Measurements from ENCODE around the gene UBAP1.
"Not testable (repeated sequence)": the region's sequence is repeated elsewhere in the genome, so short reads cannot be mapped to it uniquely, and the experiment has no call there.

Gene UBAP1

DNA sequence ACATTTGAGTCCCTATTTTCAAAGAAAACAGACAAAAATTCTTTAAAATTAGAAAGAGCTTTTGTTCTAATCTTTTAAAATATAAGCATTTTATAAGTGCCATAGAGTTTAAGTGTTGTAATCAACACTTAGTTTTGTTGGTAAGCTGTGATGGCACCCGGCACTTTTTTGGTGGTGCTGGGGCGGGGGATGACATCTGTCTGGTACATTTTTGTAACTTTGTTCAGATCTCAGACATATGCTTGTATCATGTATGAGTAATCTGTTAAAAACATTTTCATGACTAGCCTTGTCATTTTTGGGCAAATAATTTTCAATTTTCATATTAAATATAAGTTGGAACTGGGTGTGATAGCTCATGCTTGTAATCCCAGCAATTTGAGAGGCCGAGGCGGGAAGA, 51.7 kb downstream of the UBAP1 start:
- no peak for DNase-seq

DNA sequence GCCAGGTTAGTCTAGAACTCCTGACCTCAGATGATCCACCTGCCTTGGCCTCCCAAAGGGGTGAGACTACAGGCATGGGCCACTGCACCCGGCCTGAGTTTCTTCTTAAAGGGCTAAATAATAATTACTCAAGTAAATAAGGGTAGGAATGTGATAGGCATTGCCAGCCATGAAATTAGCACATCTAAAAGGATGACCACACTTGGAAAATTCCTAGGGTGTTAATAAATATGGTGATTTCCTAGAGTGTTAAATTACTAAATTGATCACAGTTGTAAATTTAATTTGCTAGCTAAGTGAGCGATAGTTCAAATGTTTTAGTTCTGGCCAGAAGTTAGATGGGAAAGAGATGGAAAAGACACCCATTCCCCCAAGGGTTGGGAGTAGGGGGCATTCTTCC, 53.4 kb downstream of the UBAP1 start:
- DNase-seq = no peak

DNA sequence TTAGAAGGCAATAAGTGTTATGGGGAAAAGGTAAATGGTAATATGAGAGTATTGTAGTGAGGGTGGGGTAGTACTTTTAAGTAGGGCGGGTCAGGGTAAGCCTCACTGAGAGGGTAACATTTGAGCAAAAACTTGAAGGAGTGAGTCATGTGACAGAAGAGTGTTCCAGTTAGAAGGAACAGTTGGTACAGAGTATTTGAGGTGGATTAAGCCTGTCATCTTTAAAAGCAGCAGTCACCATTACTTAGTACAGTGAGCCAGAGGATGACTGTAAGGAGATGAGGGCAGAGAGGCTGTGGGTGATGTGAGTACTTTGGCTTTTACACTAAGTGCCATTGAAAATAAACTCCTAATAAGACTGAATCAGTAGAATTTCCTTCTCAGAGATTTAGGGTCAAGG, 54.8 kb downstream of the UBAP1 start:
- no peak for DNase-seq

DNA sequence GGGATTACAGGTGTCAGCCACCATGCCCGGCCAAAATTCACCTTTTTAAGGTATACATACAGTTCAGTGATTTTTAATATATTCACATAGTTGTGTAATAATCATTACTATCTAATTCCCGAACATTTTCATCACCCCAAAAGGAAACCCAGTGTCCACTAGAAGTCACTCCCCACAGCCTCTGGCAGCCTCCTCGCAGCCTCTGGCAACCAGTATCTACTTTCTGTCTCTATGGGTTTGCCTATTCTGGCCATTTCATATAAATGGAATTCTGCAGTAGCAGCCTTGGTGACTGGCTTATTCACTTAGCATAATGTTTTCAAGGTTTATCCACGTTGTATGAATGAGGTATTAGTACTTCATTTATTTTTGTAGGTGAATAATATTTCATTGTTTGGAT, 59.0 kb downstream of the UBAP1 start:
- DNase-seq = no peak

DNA sequence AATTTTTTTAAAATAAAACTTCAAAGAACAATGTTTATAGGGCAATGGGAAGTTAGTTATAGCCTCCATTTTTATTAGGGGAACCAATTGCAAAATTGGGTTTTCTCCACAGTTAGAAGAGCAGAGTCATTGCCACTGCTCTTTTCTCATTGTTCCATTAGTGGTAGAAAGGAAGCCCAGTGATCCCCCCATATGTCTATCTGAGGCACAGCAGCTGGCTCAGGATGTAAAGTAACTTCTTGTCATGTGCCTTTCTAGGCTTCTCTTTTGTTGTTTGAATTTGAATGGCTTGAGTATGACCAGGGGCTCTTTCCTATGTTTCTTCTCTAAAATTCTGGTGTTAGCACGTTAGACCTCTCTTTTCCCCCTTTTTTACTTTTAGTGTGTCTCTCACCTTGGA, 61.2 kb downstream of the UBAP1 start:
- no peak for DNase-seq

DNA sequence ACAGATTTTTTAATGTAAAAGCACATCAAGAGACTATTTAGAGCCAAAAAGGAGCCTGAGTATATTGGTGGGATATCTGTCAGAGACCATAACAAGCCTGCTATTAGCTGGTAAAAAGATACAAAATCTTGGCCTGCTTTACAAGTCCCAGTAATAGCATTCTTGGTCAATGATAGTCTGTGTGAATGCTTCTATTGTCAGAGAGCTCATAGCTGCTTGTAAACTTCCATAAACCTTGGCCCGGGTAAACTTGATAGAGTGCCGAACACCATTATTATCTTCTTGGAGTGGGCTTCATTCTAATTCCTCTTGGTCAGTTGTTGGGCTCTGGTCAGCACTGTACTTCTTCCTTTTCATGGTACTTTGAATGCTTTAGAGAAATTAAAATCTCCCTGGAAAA, 64.0 kb downstream of the UBAP1 start:
- no peak for DNase-seq

DNA sequence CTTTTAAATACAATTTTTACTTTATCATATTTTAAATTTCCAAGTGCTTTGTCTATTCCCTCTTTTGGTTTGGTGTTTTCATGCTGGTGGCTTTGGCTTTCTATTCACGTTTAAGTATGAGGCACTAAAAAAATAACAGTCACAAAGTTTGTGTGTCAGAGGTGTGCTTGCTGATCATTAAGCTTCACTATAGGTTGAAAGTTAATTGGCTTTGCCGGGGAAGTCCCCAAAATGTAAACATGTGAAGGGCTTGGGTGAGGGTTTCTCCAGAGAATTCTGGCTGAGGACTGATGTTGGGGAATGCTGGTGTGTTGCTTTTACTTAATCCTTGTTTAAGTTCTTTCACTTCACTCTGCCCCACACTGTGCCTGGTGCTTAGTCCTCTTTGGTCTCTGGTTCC, 66.4 kb downstream of the UBAP1 start:
- DNase-seq = not testable (repeated sequence)

DNA sequence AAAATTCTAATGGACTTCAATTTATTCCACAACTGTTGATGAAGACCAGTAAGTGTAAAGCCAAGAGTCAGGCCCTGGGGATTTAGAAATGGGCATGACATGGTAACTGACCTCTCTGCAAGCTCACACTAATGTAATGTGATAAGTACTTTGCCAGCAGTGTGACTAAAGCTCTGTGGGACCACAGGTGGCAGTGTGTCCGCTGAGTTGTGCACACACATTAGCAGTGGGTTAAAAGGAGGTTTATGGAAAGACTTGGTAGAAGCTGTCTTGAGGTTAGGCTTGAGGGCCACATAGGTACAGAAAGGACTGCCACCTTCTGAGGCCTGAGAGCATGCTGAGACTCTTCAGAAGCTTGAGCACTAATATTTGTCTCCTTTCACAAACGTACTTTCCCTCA, 67.6 kb downstream of the UBAP1 start:
- DNase-seq = no peak

DNA sequence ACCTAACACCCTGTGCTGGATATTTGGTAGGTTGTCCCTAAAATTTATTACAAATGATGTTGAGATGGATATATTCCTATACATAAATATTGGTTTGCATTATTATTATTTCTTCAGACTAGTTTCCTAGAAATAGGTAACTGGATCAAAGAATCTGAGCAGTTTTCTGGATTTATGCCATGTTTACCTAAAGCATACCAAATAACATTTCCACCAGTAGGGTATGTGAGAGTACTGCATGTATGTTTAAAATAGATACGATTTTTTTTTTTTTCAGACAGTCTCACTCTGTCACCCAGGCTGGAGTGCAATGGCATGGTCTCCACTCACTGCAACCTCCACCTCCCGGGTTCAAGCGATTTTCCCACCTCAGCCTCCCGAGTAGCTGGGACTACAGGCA, 68.9 kb downstream of the UBAP1 start:
- DNase-seq = not testable (repeated sequence)

DNA sequence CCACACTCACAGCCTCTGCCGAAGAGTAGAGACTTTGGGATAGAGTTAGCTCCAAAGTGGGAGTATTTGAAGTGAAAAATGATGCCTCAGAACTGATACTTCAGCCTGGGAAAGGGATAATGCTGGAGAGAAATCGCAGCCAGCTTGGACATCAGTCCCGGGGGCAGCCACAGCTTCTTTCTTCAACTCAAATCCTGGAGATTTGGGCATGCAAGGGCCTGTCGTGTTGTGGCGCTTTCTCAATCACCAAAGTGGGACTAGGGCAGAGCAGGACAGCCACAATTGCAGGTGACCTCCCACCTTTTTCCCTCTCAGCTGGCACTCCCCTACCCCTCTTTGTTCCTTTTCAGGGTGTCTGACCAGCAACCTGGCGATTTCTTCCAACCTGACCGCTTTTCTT, 70.4 kb downstream of the UBAP1 start:
- no peak for DNase-seq

DNA sequence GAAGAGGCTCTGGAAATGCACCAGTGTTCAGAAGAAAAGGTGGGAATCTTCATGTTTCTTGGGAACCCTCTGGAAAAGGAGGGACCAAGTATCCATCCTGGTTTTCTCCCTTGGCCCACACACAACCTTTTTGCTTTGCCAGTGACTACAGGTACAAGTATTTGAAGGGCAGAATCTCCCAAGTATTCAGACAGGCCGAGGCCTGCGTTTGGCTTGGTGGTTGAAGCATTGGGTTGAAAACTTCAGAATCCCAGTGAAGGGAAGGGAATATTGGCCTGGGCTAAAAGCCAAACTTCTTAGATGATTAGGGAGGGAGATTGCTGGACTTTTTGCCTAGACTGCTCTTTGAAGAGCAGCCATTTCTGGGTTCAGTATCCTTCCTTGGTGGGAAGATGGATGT, 71.9 kb downstream of the UBAP1 start:
- no peak for DNase-seq

DNA sequence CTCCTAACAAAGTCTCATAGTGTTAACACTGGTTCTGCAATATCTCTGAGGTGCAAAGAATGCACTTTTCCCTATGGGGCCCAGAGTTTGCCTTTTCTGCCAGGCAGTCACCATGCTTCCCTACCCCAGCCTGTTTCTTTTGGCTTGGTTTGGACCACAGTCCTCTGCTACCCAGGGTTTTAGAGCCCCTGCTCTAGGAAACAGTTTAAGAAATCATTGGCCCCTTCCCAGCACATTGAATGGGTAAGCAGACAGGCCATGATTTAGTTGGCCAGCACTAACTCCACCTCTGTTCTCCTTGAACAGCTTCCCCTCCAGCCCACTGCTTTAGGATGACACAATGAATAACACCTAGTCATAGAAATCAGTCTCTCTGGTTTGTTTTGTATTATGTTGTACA, 73.2 kb downstream of the UBAP1 start:
- DNase-seq = no peak

DNA sequence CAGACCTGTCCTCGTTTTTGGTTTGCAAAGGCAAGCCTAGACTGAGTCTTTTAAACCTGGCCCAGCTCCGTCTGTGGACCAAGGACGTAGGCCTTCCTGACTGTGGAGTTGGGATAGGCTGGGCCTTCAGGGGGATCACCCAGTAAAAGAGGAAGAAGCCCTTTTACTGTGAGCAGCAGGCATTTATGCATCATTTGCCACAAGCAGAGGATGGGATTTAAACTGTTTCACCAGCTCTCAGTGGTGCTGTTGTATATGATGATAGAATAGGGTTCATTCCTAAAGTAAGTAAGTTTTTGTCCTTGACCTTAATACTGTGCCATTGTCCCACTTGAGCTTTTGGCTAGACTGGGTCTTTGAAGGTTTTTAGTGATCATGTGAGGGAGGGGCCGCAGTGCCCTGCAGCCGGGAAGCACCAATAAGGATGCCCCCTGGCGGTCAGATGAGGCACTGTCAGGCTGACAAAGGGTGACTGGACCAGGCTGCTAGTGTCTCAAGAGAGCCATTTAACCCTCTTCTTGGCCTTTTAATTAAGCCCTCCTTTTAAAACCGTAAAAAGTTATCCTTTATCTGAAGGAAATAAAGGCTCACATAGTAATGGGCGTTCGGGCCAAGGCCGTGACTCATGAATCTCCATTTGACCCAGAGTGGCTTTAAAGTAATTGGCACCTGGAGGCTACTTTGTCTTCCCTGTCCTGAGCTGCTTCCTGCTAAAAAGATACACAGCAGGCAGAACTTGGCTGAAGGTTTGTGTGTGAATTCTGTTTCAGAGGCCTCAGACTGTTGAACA, 74.0 kb downstream of the UBAP1 start:
- no peak for DNase-seq

DNA sequence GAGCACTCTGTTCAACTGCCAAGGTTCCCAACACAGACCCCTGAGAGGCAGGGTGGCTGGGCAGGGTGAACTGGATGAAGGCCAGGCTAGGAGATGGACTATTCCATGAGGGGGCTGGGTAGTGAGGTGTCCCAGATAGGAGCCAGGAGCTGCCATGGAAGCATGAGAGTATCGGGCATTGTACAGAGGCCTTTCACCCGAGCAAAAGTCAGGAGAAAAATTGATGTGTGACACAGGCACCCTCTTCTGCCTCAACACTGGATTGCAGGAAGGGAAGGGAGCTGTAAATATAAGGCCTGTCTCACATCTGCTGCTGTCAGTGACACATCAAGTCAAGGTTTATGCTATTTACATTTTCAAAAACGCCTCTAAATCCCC, 74.6 kb downstream of the UBAP1 start:
- no peak for DNase-seq

DNA sequence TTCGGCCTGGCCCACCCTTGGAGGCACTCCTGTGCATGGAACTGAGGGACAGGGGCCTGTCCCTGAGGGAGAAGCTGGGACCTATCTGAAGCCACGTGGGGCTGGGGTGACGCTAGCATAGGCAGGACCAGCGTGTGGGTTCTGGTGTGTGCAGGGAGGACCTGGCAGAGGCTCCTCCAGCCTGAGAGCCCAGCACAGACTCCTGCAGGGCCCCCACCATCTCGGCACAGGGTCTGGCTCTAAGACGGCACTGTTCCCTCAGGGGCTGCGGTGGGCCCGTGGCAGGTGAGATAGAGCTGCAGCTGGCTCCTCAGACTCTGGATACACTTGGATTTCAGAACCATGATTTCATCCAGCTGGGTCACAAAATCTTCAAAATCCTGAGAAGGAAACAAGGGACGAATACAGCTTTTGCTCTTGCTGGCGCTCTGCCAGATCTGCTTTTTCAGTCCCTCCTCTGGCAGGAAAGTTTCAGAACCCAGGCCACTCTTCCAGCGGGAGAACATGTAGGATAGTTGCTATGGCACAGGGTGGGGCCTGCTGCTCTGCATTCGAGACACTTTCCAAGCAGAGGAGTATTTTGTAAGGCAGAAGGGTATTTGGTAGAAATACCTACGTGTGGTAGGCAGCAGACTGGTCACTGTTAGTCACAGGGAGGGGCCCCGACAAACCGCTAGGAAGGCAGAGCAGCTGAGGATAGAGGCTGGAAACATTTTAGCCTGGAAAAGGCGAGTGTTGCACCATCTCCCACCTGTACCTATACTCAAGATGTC, 75.5 kb downstream of the UBAP1 start:
- DNase-seq = no peak

DNA sequence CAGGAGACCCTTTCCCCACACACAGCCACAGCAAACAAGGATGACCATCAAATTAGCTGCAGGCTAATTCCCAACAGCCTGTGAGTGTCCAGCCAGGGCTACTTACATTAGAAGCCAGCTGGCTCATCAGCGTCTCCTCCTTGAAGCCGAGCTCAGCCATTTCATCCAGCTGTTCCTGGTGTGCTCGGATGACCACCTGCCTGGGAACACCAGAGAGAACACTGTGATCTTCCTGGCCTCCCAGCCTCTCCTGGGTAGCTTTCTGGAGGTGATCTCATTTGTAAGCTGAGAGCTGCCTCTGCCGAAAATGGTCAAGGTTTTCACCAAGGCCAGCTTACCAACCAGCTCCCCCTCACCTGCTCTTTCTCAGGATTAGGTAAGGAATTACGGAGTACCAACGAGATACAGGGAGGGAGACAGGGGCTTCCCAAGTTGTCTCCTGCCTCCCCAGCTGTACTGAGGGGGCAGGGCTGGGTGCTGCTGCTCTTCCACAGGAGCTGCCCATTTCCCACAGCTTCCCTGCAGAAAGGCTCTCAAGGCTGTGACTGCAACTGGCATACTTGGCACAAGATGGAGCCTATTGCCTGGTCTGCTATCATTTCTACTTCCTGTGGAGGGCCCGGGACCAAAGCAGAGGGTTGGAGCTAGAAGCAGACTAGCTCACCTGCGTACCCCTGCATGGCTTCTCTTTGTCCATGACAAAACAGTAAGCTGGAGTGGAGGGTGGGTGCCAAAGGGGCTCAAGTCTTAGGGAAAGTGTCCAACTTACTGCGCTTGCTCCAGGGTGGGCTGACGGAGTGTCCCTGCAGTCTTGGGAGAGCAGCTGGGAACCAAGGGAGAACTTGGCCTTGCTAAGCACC, 76.4 kb downstream of the UBAP1 start:
- no peak for DNase-seq

DNA sequence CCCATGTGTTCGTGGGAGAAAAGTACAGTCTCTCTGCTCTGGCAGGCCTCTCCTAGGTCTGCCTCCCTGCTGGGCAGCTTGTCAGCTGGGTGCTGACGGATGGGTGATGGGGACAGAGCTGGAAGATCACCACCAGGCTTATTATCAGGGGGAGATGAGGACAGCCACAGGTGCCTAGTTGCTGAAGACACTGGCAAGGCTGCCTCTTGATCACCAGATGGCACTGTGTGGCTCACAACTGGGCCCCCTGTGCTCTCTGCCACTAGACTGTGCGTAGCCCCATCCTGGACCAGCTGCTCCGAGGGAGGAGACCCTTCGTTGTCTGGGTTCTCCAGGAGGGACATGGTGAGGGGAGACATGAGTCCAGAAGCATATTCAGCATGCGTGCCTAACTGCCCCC, 77.3 kb downstream of the UBAP1 start:
- no peak for DNase-seq

DNA sequence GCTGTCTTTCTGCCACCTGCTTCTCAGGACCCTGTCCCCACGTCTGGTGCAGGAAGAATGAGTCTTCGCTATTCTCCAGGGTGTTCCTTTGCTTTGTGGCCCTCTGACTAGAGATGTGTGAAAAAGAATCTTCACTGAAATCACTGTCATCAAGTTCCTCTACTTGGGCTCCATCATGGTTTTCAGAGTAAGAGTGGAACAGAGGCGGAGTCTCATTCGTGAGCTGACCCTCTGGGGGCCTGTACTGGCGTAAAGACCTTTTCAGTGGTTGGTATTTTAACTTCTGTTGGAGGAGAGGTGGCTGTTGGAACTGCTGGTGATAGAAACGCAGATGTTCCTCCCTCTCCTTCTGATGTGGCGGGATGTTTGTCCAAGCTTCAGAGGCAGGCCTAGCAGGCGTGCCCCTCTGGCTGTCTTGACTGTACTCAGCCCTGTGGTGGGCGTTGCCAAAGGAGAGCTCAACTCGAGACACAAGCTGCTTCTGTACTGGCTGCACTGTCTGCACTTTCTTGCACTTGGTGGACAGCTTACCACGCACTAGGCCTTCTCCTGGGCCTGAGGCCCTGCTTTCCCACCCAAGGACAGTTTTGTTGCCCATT, 78.2 kb downstream of the UBAP1 start:
- DNase-seq = no peak

DNA sequence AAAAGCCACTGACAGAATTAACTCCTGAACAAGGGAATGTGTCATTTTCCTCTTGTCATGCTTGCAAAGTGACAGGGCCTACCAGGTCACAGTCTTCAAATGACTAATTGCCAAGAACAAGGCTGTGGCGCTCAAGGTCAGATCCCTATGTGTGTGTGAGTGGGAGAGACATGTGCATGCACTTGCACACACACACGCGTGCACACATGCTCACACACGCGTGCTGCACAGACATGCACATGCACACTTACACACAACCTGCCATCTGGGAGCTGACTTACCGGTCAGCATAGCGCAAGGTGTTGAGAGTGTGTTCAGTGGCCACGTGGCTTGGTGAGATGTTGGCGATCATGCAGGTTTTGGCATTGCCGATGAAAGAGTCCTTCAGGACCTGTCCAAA, 80.5 kb downstream of the UBAP1 start:
- DNase-seq = no peak

DNA sequence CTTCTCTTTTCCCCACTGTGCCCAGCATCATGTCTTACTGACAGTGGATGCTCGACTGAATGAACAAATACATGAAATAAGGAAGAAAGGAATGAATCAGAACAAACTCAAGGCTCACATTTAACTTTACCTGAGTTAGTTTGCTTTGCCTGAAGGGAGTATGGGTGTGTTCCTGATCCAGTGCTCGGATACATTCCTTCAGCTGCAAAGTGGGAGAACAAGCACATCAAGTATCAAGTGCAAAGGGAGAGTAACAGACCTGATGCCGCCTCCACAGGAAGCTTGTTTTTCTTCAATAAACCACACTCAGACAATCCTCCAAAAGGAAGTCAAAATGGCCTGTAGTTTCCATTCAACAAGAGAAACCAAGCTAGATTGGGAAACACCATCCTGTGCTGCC, 84.1 kb downstream of the UBAP1 start:
- DNase-seq = no peak

DNA sequence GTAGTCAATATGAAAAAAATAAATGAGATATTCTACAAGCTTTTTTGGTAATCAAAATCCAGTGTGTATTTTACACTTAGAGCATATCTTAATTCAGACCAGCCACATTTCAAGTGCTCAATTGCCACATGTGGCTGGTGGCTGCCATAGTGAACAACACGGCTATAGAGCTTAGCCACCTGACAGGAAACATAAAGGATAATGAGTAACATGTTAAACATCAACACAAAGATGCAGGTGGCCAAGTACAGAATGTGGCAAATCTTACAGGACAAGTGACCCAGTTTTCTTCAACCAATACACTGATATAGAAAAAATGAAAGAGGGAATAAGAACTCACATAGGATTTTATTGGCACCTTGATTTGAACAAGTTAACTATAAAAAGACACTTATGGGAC, 88.8 kb downstream of the UBAP1 start:
- DNase-seq = no peak

DNA sequence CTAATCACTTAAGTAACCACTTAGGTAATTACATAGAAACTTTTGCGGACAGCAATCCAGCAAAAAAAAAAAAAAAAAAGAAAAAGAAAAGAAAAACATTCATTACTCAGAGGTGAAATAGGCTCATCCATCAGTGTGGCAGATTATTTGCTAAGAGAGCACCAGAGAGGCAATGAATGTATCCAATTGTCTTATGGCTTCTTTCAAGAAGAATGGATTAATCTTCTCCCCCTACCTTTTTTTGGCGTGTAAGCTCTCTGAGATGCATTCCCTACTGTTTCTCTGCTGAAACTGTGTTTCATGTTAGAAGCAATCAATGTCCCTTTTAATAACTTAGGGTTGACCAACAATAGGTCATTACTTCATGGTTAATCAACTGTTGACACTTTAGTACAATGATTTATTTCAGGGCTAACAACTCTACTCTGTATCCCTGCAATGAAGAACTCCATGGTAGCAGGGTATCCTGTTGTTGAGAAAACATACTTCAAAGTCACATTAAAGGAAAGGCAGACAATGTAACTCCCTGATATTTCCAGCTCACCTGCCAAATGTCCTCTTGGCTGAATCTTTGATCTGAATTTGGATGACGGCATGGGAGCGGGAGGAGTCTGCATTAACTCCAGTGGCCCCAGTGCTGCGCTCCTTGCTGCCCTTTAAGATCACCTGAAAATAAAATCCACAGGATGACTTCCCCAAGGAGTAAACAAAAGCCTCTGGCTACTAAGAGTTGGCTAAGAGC, 92.6 kb downstream of the UBAP1 start:
- DNase-seq = no peak

DNA sequence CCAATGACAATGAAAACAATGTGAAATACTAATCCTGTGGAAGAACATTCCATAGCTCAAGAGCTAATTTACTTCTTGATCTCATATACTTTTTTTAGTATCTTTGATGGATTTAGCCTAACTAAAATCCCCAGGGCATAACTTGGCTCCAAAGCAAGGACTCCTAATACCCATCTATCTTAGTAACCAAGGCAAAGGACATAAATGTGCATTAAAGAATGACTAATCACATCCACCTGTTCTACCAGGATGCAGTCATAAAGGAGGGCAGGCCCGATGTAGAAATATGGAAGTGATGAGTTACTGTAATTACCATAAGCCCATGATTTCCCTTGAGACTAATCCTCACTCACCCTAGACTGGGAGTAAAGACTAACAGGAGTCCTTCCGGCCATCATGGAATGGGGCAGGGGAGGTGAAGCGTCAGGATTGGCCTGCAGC, 93.3 kb downstream of the UBAP1 start:
- DNase-seq = no peak

Measured in NCI-H2171 (cell line).